Right lobe of liver (tissue), 6 donors: ENCODE data around the gene BCL2L12. TPM values are rescaled to one million over a fixed set of nuclear protein-coding genes. Genes with fewer than 3 reads are reported as not detected.

ENCODE experiments used
- ATAC-seq, 4 donors: fragments of 200-7000 bp; cut with Tn5 transposase; one replicate each; pipeline ENCODE4 v1.9.1; 2020; ENCODE audit warnings: mild to moderate bottlenecking in 4 of 4, moderate library complexity in 4 of 4
- DNase-seq, 3 donors: peaks; one replicate each; pipeline ENCODE4 v3.0.0-alpha.2; 2020
- H3K27ac ChIP-seq, 3 donors: fragments of 200-600 bp; one replicate each; pipeline ENCODE4 v1.8.0; 2022
- H3K27me3 ChIP-seq, 2 donors: fragments of 200-600 bp; one replicate each; pipeline ENCODE4 v1.8.0; 2022
- H3K36me3 ChIP-seq, 4 donors: fragments of 200-600 bp; sonication (generic) in 1 of 4; one replicate each; pipeline versions ENCODE4 v1.5.1 to v1.8.0; 2017 to 2022; ENCODE audit warnings: control low read depth in 1 of 4
- H3K4me1 ChIP-seq, 4 donors: fragments of 200-600 bp; sonication (generic) in 1 of 4; one replicate each; pipeline versions ENCODE4 v1.5.1 to v1.8.0; 2017 to 2022; ENCODE audit warnings: control low read depth in 1 of 4
- H3K4me3 ChIP-seq, 3 donors: fragments of 200-600 bp; one replicate each; pipeline ENCODE4 v1.8.0; 2022
- H3K9me3 ChIP-seq, 4 donors: fragments of 200-600 bp; sonication (generic) in 1 of 4; one replicate each; pipeline versions ENCODE4 v1.5.1 to v1.8.0; 2017 to 2022; ENCODE audit warnings: control low read depth in 1 of 4
- CTCF ChIP-seq, 4 donors: fragments of 200-600 bp in 3 of 4; fragments of 450-650 bp in 1 of 4; IDR thresholded peaks; one replicate each; pipeline versions ENCODE4 v1.5.1 to v1.8.0; 2016 to 2022; ENCODE audit warnings: antibody characterized with exemption in 4 of 4, mild to moderate bottlenecking in 2 of 4
- POLR2A ChIP-seq: fragments of 450-650 bp; IDR thresholded peaks from one replicate; pipeline ENCODE4 v1.6.1; 2017; ENCODE audit warnings: antibody characterized with exemption, mild to moderate bottlenecking
- WGBS: methylation state at CpG from one replicate; pipeline ENCODE4 v1.1.6; 2018; ENCODE audit warnings: low coverage, low lambda C conversion rate; ENCODE audit not compliant: insufficient coverage; ENCODE audit errors: missing lambda C conversion rate; 5-methylcytosine and 5-hydroxymethylcytosine counted together
- intact Hi-C, 2 donors: fragments of 100-400 bp; cut with DNase I; formaldehyde crosslinking; loops; one replicate each; pipeline versions ENCODE4 v1.11.2 to v1.14.1; 2022
- total RNA-seq, 6 experiments: library from RNA; depleted of rRNA in 2 of 6; stranded (reverse); fragments of >200 nt in 2 of 6; fragmentation: NEBNext Ultra II Directional in 3 of 6; extraction: Animal tissue kit (Norgen Biotek cat#: 25700) in 3 of 6; gene quantifications; one replicate each; pipeline versions ENCODE4 v1.1.0 to v1.2.4, GENCODE V29; 2016 to 2023
- donor health status: DM: no; HTN: yes; CAD: no.
- donor health status: DM: no; HTN: no; CAD: no.
- donor health status: DM: no; HTN: no; CAD: no.
- donor health status: DM: no; HTN: yes; CAD: no.
- donor health status: DM: no; HTN: yes; CAD: no.

Gene BCL2L12
- total RNA-seq, 6 experiments from 2014 or later = 4.5 to 11.6 (median 10.5) TPM

GRCh38 chr19:49696865-49697264 lies 31.1 kb downstream of the BCL2L12 start:
- H3K27ac ChIP-seq = no peak overlapping the region
- H3K36me3 ChIP-seq = no peaks in the 10 kb centered on the region
- intact Hi-C loops = no loop called here
- no peak overlapping the region for H3K4me3 ChIP-seq
- 84% methylated on average over 4 of the region's 7 CpGs for WGBS
- H3K27me3 ChIP-seq = no peaks in the 10 kb centered on the region
- TF ChIP-seq POLR2A = no peak
- no peak for TF ChIP-seq CTCF (IDR thresholded peaks at IDR 0.05)
- no peak for DNase-seq
- no peaks in the 10 kb centered on the region for H3K4me1 ChIP-seq
- ATAC-seq = no peak
- H3K9me3 ChIP-seq = no peaks in the 10 kb centered on the region

GRCh38 chr19:49699364-49699763 lies 33.6 kb downstream of the BCL2L12 start:
- Histone ChIP-seq H3K27ac (no peak overlapping the region), H3K4me1 (no peaks in the 10 kb centered on the region), H3K9me3 (no peaks in the 10 kb centered on the region), H3K4me3 (no peak overlapping the region), H3K36me3 (no peaks in the 10 kb centered on the region), H3K27me3 (no peaks in the 10 kb centered on the region)
- DNase-seq (no peak), ATAC-seq (no peak)
- 79% methylated on average over 4 of the region's 5 CpGs for WGBS
- TF ChIP-seq POLR2A (no peak), CTCF (IDR thresholded peaks at IDR 0.05) (no peak)
- intact Hi-C loops = no loop called here

GRCh38 chr19:49700563-49700962 lies 34.8 kb downstream of the BCL2L12 start:
- Histone ChIP-seq H3K27ac (no peak overlapping the region), H3K36me3 (no peaks in the 10 kb centered on the region), H3K4me3 (no peak overlapping the region), H3K9me3 (no peaks in the 10 kb centered on the region), H3K27me3 (no peaks in the 10 kb centered on the region), H3K4me1 (no peaks in the 10 kb centered on the region)
- ATAC-seq (peak in 2 of 4 donors; percentile 29 to 39), DNase-seq (no peak)
- intact Hi-C loops = no loop called here
- 29% methylated on average over 1 of the region's 11 CpGs for WGBS
- TF ChIP-seq POLR2A = no peak
- TF ChIP-seq CTCF (IDR thresholded peaks at IDR 0.05) = no peak

GRCh38 chr19:49701271-49701786 lies 35.6 kb downstream of the BCL2L12 start:
- Histone ChIP-seq H3K9me3 (no peaks in the 10 kb centered on the region), H3K27ac (no peak overlapping the region), H3K4me3 (no peak overlapping the region), H3K4me1 (no peaks in the 10 kb centered on the region), H3K27me3 (no peaks in the 10 kb centered on the region), H3K36me3 (no peaks in the 10 kb centered on the region)
- TF ChIP-seq CTCF (IDR thresholded peaks at IDR 0.05) (no peak), POLR2A (no peak)
- ATAC-seq = peak in 1 of 4 donors; percentile 34
- 11% methylated on average over 22 of the region's 40 CpGs for WGBS
- DNase-seq = no peak
- intact Hi-C loops = no loop called here
